Large intestine (tissue), 3 donors: ENCODE measurements around the gene SRGAP2C. TPM values are rescaled to one million over a fixed set of nuclear protein-coding genes. Genes with fewer than 3 reads are reported as not detected.
"Not testable (repeated sequence)": the region's sequence is repeated elsewhere in the genome, so short reads cannot be mapped to it uniquely, and the experiment has no call there.

Experiments used
- DNase-seq, 2 donors: peaks; one replicate each; pipeline versions ENCODE4 v3.0.0 to v3.0.0-alpha.2; 2013
- H3K27ac ChIP-seq: one replicate; pipeline ENCODE4 v1.5.1; 2013; ENCODE audit warnings: low read length
- H3K27me3 ChIP-seq: 2 replicates; pipeline ENCODE4 v1.6.1; 2013; ENCODE audit warnings: low read length; ENCODE audit not compliant: control insufficient read depth, insufficient read depth
- H3K36me3 ChIP-seq: 2 replicates; pipeline ENCODE4 v1.6.1; 2013; ENCODE audit warnings: low read length; ENCODE audit not compliant: control insufficient read depth, insufficient read depth
- H3K4me1 ChIP-seq: one replicate; pipeline ENCODE4 v1.6.1; 2013; ENCODE audit warnings: low read length; ENCODE audit not compliant: control insufficient read depth, insufficient read depth
- H3K4me3 ChIP-seq: one replicate; pipeline ENCODE4 v1.5.1; 2013; ENCODE audit warnings: low read length
- H3K9me3 ChIP-seq: one replicate; pipeline ENCODE4 v1.6.1; 2013; ENCODE audit warnings: mild to moderate bottlenecking, low read depth, low read length, moderate library complexity; ENCODE audit not compliant: control insufficient read depth
- WGBS: methylation state at CpG from one replicate; pipeline ENCODE4 v1.1.5; 2013; ENCODE audit warnings: low lambda C conversion rate; ENCODE audit not compliant: insufficient coverage; 5-methylcytosine and 5-hydroxymethylcytosine counted together
- polyA plus RNA-seq: library from polyadenylated mRNA; unstranded; fragments of 120-200 nt; gene quantifications from one replicate; pipeline ENCODE4 v1.2.1, GENCODE V29; 2013

The SRGAP2C gene
- polyA plus RNA-seq, 1 donor = 6.6 TPM

DNA sequence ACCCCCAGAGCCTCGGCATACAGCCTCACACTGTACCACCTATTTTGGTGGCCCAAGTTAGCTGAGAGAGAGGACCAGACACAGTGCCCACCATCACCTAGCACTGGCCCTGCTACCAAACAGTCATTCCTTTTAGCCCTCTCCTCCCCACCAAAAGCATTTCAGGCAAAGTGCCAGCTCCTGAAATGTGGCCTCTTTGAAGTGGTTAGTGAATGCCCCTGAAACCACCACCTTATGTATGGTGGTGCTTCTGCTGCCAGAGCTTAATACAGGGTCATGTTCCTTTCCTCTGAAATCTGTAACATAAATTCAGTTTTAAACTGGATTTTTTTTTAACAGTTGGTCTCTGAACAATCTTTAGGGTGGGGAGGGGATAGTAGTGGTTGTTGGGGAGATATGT lies 175.8 kb downstream of the SRGAP2C start:
- not testable (repeated sequence) for H3K36me3 ChIP-seq, H3K4me3 ChIP-seq, DNase-seq, H3K27ac ChIP-seq, H3K27me3 ChIP-seq, H3K9me3 ChIP-seq, H3K4me1 ChIP-seq
- WGBS = no CpG with 5 or more reads among the region's 1 CpG

DNA sequence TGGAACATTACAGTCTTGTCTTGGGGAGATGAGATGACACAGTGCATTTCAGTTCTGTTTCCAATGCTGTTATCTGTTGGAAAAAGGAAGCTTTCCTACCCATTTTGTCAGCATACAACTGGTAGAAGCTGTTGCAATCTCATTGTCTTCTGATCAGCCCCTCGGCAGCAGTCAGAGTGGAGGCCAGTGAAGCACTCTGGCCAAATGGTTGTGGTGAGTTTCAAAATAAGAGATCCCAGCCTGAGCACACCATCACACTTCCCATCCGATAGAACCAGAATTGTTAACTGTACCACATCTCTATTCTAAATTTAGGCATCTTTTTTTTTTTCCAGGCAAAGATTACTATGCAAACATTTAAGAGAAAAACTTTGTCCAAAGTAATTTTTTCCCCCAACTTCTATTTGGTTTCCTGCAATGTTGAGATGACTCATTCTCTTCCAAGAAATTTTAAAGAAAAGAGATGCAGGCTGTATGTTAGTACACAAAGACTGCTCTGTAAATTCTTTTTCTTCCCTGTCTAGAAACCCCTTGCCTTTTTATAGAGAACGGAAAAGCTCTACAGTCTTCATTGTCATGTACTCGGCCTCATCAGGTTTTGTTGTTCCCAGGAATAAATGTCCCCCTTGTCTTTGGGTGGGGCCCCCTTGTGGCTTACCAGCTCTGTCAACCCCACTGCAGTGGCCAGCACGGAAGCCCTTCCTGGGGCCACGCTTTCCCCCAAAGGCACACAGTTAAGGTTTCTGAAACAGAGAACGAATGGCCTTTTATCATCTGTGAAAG lies 176.9 kb downstream of the SRGAP2C start:
- H3K27me3 ChIP-seq = not testable (repeated sequence)

GRCh38 chr1:121362234-121362883 lies 177.6 kb downstream of the SRGAP2C start:
- H3K4me1 ChIP-seq, H3K27ac ChIP-seq, H3K9me3 ChIP-seq, H3K27me3 ChIP-seq, H3K36me3 ChIP-seq, H3K4me3 ChIP-seq, DNase-seq: not testable (repeated sequence)
- WGBS = no CpG with 5 or more reads among the region's 4 CpGs

More for the DNA sequence above, 176.9 kb downstream of the SRGAP2C start:
- not testable (repeated sequence) for H3K27ac ChIP-seq, DNase-seq, H3K9me3 ChIP-seq, H3K4me3 ChIP-seq, H3K4me1 ChIP-seq, H3K36me3 ChIP-seq
- no CpG with 5 or more reads among the region's 7 CpGs for WGBS

- not testable (repeated sequence) for H3K36me3 ChIP-seq, H3K4me3 ChIP-seq, DNase-seq, H3K4me1 ChIP-seq, H3K9me3 ChIP-seq, H3K27ac ChIP-seq, H3K27me3 ChIP-seq
- no CpG with 5 or more reads among the region's 6 CpGs for WGBS
Observed at GRCh38 chr1:121365316-121365715, 180.5 kb downstream of the SRGAP2C start.

GRCh38 chr1:121365723-121366122 lies 180.9 kb downstream of the SRGAP2C start:
- not testable (repeated sequence) for H3K27me3 ChIP-seq, H3K36me3 ChIP-seq, H3K4me3 ChIP-seq, H3K4me1 ChIP-seq, H3K27ac ChIP-seq, DNase-seq, H3K9me3 ChIP-seq
- no CpG with 5 or more reads among the region's 6 CpGs for WGBS

GRCh38 chr1:121366171-121366570 lies 181.4 kb downstream of the SRGAP2C start:
- DNase-seq = not testable (repeated sequence)
- WGBS = no CpG with 5 or more reads among the region's 3 CpGs

GRCh38 chr1:121368910-121369309 lies 184.1 kb downstream of the SRGAP2C start:
- WGBS = no CpG with 5 or more reads among the region's 5 CpGs
- H3K27me3 ChIP-seq, H3K9me3 ChIP-seq, H3K4me3 ChIP-seq, H3K36me3 ChIP-seq, H3K4me1 ChIP-seq, DNase-seq, H3K27ac ChIP-seq: not testable (repeated sequence)

More at GRCh38 chr1:121366171-121366570, 181.4 kb downstream of the SRGAP2C start:
- not testable (repeated sequence) for H3K4me1 ChIP-seq, H3K9me3 ChIP-seq, H3K36me3 ChIP-seq, H3K27me3 ChIP-seq, H3K4me3 ChIP-seq, H3K27ac ChIP-seq

GRCh38 chr1:121369959-121370358 lies 185.2 kb downstream of the SRGAP2C start:
- not testable (repeated sequence) for H3K4me1 ChIP-seq, H3K9me3 ChIP-seq, DNase-seq, H3K36me3 ChIP-seq, H3K27ac ChIP-seq, H3K27me3 ChIP-seq, H3K4me3 ChIP-seq
- WGBS = no CpG with 5 or more reads among the region's 2 CpGs

- not testable (repeated sequence) for H3K4me3 ChIP-seq, H3K27ac ChIP-seq, H3K27me3 ChIP-seq, H3K4me1 ChIP-seq, DNase-seq, H3K9me3 ChIP-seq, H3K36me3 ChIP-seq
- WGBS = no CpG with 5 or more reads among the region's 3 CpGs
Observed at GRCh38 chr1:121374851-121375367, 190.1 kb downstream of the SRGAP2C start.

GRCh38 chr1:121376986-121377385 lies 192.2 kb downstream of the SRGAP2C start:
- not testable (repeated sequence) for DNase-seq, H3K27ac ChIP-seq, H3K4me1 ChIP-seq, H3K4me3 ChIP-seq, H3K36me3 ChIP-seq, H3K27me3 ChIP-seq, H3K9me3 ChIP-seq
- no CpG with 5 or more reads among the region's 7 CpGs for WGBS
